Activated T-helper 2 cell treated with anti-CD3 and anti-CD28 coated beads, Interferon-gamma antibody, Interleukin-2, Interleukin-4, amounts not matched to agents 10 μg/mL and 5 μg/mL and 100 μg/mL, durations not matched to agents 14 hours and 24 hours and 36 hours (primary cell): Measurements from ENCODE around the gene PRKACA. TPM values are rescaled to one million over a fixed set of nuclear protein-coding genes. Genes with fewer than 3 reads are reported as not detected.

ENCODE experiments used
- DNase-seq: peaks from one replicate; pipeline ENCODE4 v3.0.0; 2021; ENCODE audit warnings: low spot score
- H3K27ac Mint-ChIP-seq: one replicate; pipeline ENCODE4 v1.8.0; 2021; ENCODE audit warnings: mixed read lengths
- H3K27me3 Mint-ChIP-seq: one replicate; pipeline ENCODE4 v1.8.0; 2021; ENCODE audit warnings: low read depth, mixed read lengths
- H3K36me3 Mint-ChIP-seq: one replicate; pipeline ENCODE4 v1.8.0; 2021; ENCODE audit warnings: low read depth, mixed read lengths
- H3K4me1 Mint-ChIP-seq: one replicate; pipeline ENCODE4 v1.8.0; 2021; ENCODE audit warnings: low read depth, mixed read lengths
- H3K4me3 Mint-ChIP-seq: one replicate; pipeline ENCODE4 v1.8.0; 2021; ENCODE audit warnings: low read depth, mild to moderate bottlenecking, moderate library complexity, mixed read lengths
- H3K9me3 Mint-ChIP-seq: one replicate; pipeline ENCODE4 v1.8.0; 2021; ENCODE audit warnings: mixed read lengths
- intact Hi-C: fragments of 100-400 bp; cut with micrococcal nuclease; formaldehyde crosslinking; loops from one replicate; pipeline ENCODE4 v1.15.1; 2023
- total RNA-seq: library from RNA; stranded (reverse); gene quantifications from 2 replicates; pipeline ENCODE4 v1.2.3, GENCODE V29; 2022

The PRKACA gene
- total RNA-seq, 1 donor from 2014 or later = 76.8 TPM

DNA sequence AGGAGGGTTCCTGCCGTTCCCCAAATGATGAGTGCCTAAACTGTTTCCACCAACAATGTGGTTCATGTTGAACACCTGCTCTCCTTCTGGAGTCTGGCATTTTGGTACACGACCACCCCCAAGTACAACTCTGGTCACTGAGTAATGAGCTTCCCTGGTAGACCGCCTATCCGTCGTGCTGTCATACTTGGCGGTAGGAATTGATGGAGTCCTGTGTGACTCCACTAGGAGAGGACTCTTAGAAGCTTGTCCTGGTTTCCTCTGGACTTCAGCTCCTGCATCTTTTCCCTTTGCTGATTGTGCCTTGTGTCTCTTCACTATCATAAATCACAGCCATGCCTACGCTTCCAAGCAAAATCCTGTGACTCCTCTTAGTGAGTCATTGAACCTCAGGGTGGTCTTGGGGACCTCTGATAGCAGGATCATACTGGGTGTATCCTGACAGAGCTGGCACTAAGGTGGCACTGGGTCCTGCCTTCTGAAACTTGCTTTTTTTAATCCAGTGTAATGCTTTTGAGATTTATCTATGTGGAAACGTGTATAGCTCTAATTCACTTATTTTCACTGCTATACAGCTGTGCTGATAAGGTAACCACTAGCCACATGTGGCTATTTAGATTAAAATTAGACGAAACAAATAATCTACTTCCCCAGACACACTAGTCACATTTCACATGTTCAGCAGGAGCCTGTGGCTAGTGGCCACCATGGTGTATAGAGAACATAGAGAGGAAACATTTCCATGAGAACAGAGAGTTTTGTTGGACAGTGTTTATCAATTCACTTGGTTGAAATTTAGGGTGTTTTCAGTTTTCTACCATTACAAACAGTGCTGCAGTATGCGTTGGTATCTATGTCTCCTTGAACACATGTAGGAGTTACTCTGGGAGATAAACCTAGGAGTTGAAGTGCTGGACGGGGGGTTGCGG, 25.0 kb upstream of the PRKACA start:
- H3K36me3 Mint-ChIP-seq = peaks cover 15% of the 10 kb centered on the region
- H3K4me3 Mint-ChIP-seq = no peak overlapping the region
- H3K4me1 Mint-ChIP-seq = peaks cover 36% of the 10 kb centered on the region
- H3K27me3 Mint-ChIP-seq = no peaks in the 10 kb centered on the region
- no peak overlapping the region for H3K27ac Mint-ChIP-seq
- no peaks in the 10 kb centered on the region for H3K9me3 Mint-ChIP-seq
- DNase-seq = no peak
- intact Hi-C loops = no loop called here

- no peak for DNase-seq
- Mint-ChIP-seq H3K4me3 (no peak overlapping the region), H3K36me3 (peaks cover 15% of the 10 kb centered on the region), H3K4me1 (peaks cover 35% of the 10 kb centered on the region), H3K9me3 (no peaks in the 10 kb centered on the region), H3K27ac (no peak overlapping the region), H3K27me3 (no peaks in the 10 kb centered on the region)
- intact Hi-C loops = no loop called here
These were observed 23.5 kb upstream of the PRKACA start for GRCh38 chr19:14141041-14141440.

GRCh38 chr19:14139944-14140343, 22.4 kb upstream of the PRKACA start:
- H3K27me3 Mint-ChIP-seq = no peaks in the 10 kb centered on the region
- H3K9me3 Mint-ChIP-seq = no peaks in the 10 kb centered on the region
- H3K4me1 Mint-ChIP-seq = peaks cover 30% of the 10 kb centered on the region
- H3K36me3 Mint-ChIP-seq = peaks cover 15% of the 10 kb centered on the region
- H3K4me3 Mint-ChIP-seq = no peak overlapping the region
- peak overlapping the region; percentile 22 for H3K27ac Mint-ChIP-seq
- DNase-seq = no peak
- intact Hi-C loops = loop anchor here (5.0 kb wide), 4 partner anchors 57 to 227 kb away; partner anchors contain the start of gene MISP3

DNA sequence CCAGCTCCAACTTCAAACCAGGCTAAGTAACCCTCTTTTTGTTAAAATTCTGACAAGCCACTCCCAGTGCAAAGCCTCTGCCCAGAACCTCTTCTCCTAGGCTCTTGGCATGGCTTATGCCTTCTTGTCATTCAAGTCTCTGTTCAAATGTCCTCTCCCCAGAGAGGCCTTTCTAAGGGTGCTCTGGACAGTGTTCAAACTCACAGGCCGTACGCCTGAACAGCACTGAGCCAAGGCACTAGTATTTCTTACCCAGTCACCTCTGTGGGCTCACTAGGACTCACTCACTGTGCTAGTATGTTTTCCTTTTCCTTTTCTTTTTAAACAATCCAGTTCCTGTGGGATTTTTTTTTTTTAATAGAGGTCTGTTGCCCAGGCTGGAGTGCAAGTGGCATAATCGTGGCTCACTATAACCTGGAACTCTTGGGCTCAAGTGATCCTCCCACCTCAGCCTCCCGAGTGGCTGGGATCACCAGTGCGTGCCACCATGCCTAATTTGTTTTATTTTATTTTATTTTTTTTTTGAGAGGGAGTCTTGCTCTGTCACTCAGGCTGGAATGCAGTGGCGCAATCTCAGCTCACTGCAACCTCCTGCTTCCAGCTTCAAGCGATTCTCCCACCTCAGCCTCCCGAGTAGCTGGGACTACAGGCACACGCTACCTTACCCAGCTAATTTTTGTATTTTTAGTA, 21.2 kb upstream of the PRKACA start:
- H3K36me3 Mint-ChIP-seq = peaks cover 25% of the 10 kb centered on the region
- intact Hi-C loops = loop anchor here (5.0 kb wide), 4 partner anchors 59 to 229 kb away; partner anchors contain the start of gene MISP3
- peak overlapping the region; percentile 50 for H3K27ac Mint-ChIP-seq
- DNase-seq = no peak
- H3K9me3 Mint-ChIP-seq = no peaks in the 10 kb centered on the region
- H3K4me1 Mint-ChIP-seq = peaks cover 37% of the 10 kb centered on the region
- no peaks in the 10 kb centered on the region for H3K27me3 Mint-ChIP-seq
- peak overlapping the region; percentile 64 for H3K4me3 Mint-ChIP-seq

DNA sequence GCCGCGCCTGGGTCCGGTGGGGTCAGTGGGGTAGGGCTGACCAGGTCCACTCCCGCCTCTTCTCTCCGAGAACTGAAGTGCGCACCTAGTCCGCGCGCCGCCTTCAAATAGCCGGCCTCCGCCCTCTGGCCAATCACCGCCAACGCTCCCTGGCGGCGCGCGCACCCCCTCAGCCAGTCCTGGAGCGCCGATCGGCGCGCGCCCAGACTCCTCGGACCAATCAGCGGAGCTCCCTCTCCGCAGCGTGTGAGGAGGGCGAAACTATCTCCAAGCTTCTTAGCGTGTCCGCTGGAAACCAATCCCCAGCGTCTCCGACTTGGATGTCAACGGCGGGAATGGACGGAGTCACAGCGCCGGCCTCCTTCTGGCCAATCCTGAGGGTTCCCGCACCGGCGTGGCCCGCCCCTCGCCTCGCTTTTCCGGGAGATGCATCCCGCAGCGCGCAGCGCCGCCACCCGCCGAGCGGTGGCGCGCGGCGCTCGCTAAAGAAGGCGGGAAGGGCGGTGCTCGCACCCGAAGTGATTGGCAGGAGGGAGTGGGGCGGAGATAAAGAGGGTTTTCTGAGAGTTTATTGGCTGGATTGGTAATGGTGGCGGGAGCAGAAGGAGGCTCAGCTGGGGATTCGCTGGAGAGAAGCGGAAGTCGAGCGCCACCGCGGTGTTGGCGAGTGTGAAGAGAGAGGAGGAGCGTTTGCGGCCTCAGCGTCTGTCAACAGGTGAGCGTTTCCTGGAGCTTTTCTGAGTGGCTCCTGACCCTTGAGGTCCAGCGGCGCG, 19.1 kb upstream of the PRKACA start, which contains the start of gene ASF1B:
Gene ASF1B, minus strand, starts transcription at position 81 of the 773 bp plus-strand sequence. CDS start 133 bp downstream, outside the sequence.
- Mint-ChIP-seq H3K9me3 (no peaks in the 10 kb centered on the region), H3K27ac (peak within 1 kb of the TSS; percentile 98), H3K4me1 (peaks cover 30% of the 10 kb centered on the region), H3K4me3 (peak within 1 kb of the TSS; percentile 99), H3K36me3 (peaks cover 36% of the 10 kb centered on the region), H3K27me3 (no peaks in the 10 kb centered on the region)
- peak; percentile 99 for DNase-seq
- intact Hi-C loops = loop anchor here (1.0 to 5.0 kb wide), 12 partner anchors 19 to 362 kb away; partner anchors contain the start of genes C19orf53, DDX39A, MISP3 and PRKACA

DNA sequence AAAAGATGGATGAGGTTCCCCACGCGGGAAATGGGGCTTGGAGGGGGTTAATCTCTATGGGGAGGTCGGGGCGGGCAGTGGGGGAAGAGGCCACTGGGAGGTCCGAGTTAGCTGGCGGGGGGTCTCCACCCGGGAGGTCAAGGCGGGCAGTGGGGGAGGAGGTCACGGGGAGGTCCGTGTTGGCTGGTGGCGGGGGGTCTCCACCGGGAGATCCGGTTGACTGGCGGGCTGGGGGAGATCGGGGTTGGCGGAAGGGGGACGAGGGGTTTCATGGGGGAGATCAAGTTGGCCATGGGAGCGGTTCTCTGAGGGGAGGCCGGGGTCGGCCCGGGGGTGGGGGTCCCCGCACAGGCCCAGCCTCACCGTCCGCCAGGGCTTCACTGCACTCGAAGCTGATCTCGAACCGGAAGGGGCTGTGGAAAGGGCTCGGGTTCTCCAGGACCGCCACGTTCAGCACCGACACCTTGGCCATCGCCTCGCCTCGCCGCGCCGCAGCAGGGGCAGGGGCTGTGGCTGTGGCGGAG, 18.5 kb upstream of the PRKACA start:
- H3K27me3 Mint-ChIP-seq = no peaks in the 10 kb centered on the region
- intact Hi-C loops = loop anchor here (2.0 to 5.0 kb wide), 10 partner anchors 45 to 361 kb away; partner anchors contain the start of genes C19orf53, DDX39A, MISP3 and SAMD1

GRCh38 chr19:14135355-14135754, 17.8 kb upstream of the PRKACA start:
- H3K9me3 Mint-ChIP-seq = no peaks in the 10 kb centered on the region
- DNase-seq = no peak
- H3K36me3 Mint-ChIP-seq = peaks cover 34% of the 10 kb centered on the region
- peaks cover 24% of the 10 kb centered on the region for H3K4me1 Mint-ChIP-seq
- no peaks in the 10 kb centered on the region for H3K27me3 Mint-ChIP-seq
- peak overlapping the region; percentile 99 for H3K4me3 Mint-ChIP-seq
- intact Hi-C loops = loop anchor here (5.0 kb wide), 4 partner anchors 62 to 232 kb away; partner anchors contain the start of gene MISP3
- peak overlapping the region; percentile 78 for H3K27ac Mint-ChIP-seq

More for the DNA sequence above, 18.5 kb upstream of the PRKACA start:
- H3K27ac Mint-ChIP-seq = peak overlapping the region; percentile 98
- peaks cover 36% of the 10 kb centered on the region for H3K36me3 Mint-ChIP-seq
- H3K4me3 Mint-ChIP-seq = peak overlapping the region; percentile 99
- no peak for DNase-seq
- H3K9me3 Mint-ChIP-seq = no peaks in the 10 kb centered on the region
- peaks cover 26% of the 10 kb centered on the region for H3K4me1 Mint-ChIP-seq

GRCh38 chr19:14127929-14128509, 10.5 kb upstream of the PRKACA start:
- H3K4me3 Mint-ChIP-seq = no peak overlapping the region
- H3K27ac Mint-ChIP-seq = no peak overlapping the region
- intact Hi-C loops = no loop called here
- DNase-seq = no peak
- H3K36me3 Mint-ChIP-seq = peaks cover 48% of the 10 kb centered on the region
- H3K4me1 Mint-ChIP-seq = no peaks in the 10 kb centered on the region
- H3K9me3 Mint-ChIP-seq = no peaks in the 10 kb centered on the region
- no peaks in the 10 kb centered on the region for H3K27me3 Mint-ChIP-seq

- Mint-ChIP-seq H3K36me3 (peaks cover 50% of the 10 kb centered on the region), H3K27ac (no peak overlapping the region), H3K4me3 (no peak overlapping the region), H3K27me3 (no peaks in the 10 kb centered on the region), H3K4me1 (no peaks in the 10 kb centered on the region), H3K9me3 (no peaks in the 10 kb centered on the region)
- DNase-seq = no peak
- intact Hi-C loops = no loop called here
These were observed 9.6 kb upstream of the PRKACA start for GRCh38 chr19:14127176-14127575.

- intact Hi-C loops = no loop called here
- Mint-ChIP-seq H3K4me3 (no peak overlapping the region), H3K9me3 (no peaks in the 10 kb centered on the region), H3K27ac (no peak overlapping the region), H3K36me3 (peaks cover 45% of the 10 kb centered on the region), H3K27me3 (no peaks in the 10 kb centered on the region), H3K4me1 (peaks cover 9% of the 10 kb centered on the region)
- no peak for DNase-seq
These were observed 5.4 kb upstream of the PRKACA start for GRCh38 chr19:14122924-14123323.

DNA sequence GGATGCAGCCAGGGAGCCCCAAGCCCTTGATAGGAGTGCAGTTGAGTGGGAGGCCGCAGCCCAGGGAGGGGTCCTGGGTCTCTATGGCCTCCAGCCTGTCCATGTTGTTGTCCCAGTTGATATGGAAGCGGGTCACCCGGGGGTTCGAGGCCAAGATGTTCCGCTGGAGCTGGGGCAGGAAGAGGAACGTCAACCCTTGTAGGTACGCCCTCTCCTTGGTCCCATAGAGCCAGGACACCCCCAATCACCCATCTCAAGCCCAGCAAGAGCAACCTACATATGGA, 2.9 kb upstream of the PRKACA start:
- H3K27ac Mint-ChIP-seq = no peak overlapping the region
- peaks cover 27% of the 10 kb centered on the region for H3K36me3 Mint-ChIP-seq
- intact Hi-C loops = no loop called here
- H3K4me3 Mint-ChIP-seq = no peak overlapping the region
- H3K27me3 Mint-ChIP-seq = no peaks in the 10 kb centered on the region
- H3K9me3 Mint-ChIP-seq = no peaks in the 10 kb centered on the region
- DNase-seq = no peak
- H3K4me1 Mint-ChIP-seq = peaks cover 21% of the 10 kb centered on the region
